HepG2 (cell line): ENCODE data around the gene GATAD2B.

Source experiments
- CREB3 ChIP-seq: sonication (generic); formaldehyde crosslinking; IDR thresholded peaks from 2 replicates; pipeline ENCODE4 v1.5.0; 2020; ENCODE audit warnings: missing genetic modification reagents
- JUND ChIP-seq: sonication (generic); formaldehyde crosslinking; IDR thresholded peaks from 2 replicates; pipeline ENCODE4 v1.8.0; 2022; ENCODE audit warnings: mild to moderate bottlenecking, missing genetic modification reagents
- KLF6 ChIP-seq: IDR thresholded peaks from 2 replicates; pipeline ENCODE4 v1.8.0; 2016; ENCODE audit warnings: missing biosample characterization, missing genetic modification reagents
- SMC3 ChIP-seq: IDR thresholded peaks from 2 replicates; pipeline ENCODE4 v1.6.1; 2011; ENCODE audit warnings: low read length, improper control_type of control experiment
- U2AF2 ChIP-seq: fragments of 200-400 bp; formaldehyde crosslinking; IDR thresholded peaks from 2 replicates; pipeline ENCODE4 v1.6.1; 2017; ENCODE audit warnings: low read depth, mild to moderate bottlenecking, low read length
- ZNF234 ChIP-seq: sonication (generic); formaldehyde crosslinking; conservative IDR thresholded peaks from 2 replicates; pipeline ENCODE4 v1.5.1; 2020; ENCODE audit warnings: mild to moderate bottlenecking, missing genetic modification reagents

GRCh38 chr1:153921080-153921802, 1.5 kb downstream of the GATAD2B start:
- TF ChIP-seq KLF6 (no peak), CREB3 (CRISPR knock-in tag) (no peak), JUND (CRISPR knock-in tag) (no peak), SMC3 (no peak), ZNF234 (CRISPR knock-in tag) (no peak), U2AF2 (no peak)
